H1 (cell line): ENCODE measurements around the gene KRTAP10-3. TPM values are rescaled to one million over a fixed set of nuclear protein-coding genes. Genes with fewer than 3 reads are reported as not detected.

Experiments used
- CTCF ChIA-PET: fragments of 300-600 bp; sonication (Branson Sonifier 250); formaldehyde crosslinking; loops from one replicate; lab custom pipeline; 2021; ENCODE audit not compliant: partially characterized antibody; lab: Charles Lee
- POLR2A ChIA-PET: fragments of 300-600 bp; sonication (Branson Sonifier 250); formaldehyde crosslinking; loops from one replicate; lab custom pipeline; 2021; ENCODE audit warnings: inconsistent platforms; ENCODE audit not compliant: partially characterized antibody; lab: Charles Lee
- DNase-seq, 2 experiments: peaks; one replicate each; pipeline versions ENCODE4 v3.0.0 to v3.0.0-alpha.2; 2010 to 2022; ENCODE audit warnings: low spot score in 2 of 2, low read depth in 1 of 2, mixed read lengths in 1 of 2
- FAIRE-seq: peaks from 2 replicates; lab custom pipeline; 2011; peaks lifted over from hg19 to GRCh38; lab: Jason Lieb, UNC
- H2AFZ ChIP-seq: 2 replicates; pipeline ENCODE4 v1.8.1; 2012; ENCODE audit warnings: low read length, inconsistent platforms
- H2AK5ac ChIP-seq: 2 replicates; pipeline ENCODE4 v1.6.1; 2013; ENCODE audit warnings: low read depth, low read length
- H2BK120ac ChIP-seq: replicated peaks from 2 replicates; pipeline ENCODE3; 2013; ENCODE audit warnings: low read depth, low read length, inconsistent platforms
- H2BK12ac ChIP-seq: 2 replicates; pipeline ENCODE4 v1.6.1; 2013; ENCODE audit warnings: low read depth, low read length
- H2BK15ac ChIP-seq: 2 replicates; pipeline ENCODE4 v1.6.1; 2013; ENCODE audit warnings: low read length
- H2BK20ac ChIP-seq: 2 replicates; pipeline ENCODE4 v1.6.1; 2013; ENCODE audit warnings: low read length
- H2BK5ac ChIP-seq: 2 replicates; pipeline ENCODE4 v1.6.1; 2013; ENCODE audit warnings: low read depth, low read length
- H3K14ac ChIP-seq: 2 replicates; pipeline ENCODE4 v1.6.1; 2013; ENCODE audit warnings: inconsistent platforms; ENCODE audit not compliant: insufficient read length
- H3K18ac ChIP-seq: 2 replicates; pipeline ENCODE4 v1.6.1; 2013; ENCODE audit warnings: low read length; ENCODE audit errors: extremely low read depth
- H3K23ac ChIP-seq: 2 replicates; pipeline ENCODE4 v1.6.1; 2013; ENCODE audit warnings: inconsistent platforms; ENCODE audit not compliant: insufficient read length
- H3K23me2 ChIP-seq: 2 replicates; pipeline ENCODE4 v1.6.1; 2013; ENCODE audit warnings: low read depth, low read length
- H3K27ac ChIP-seq: 2 replicates; pipeline ENCODE4 v1.6.1; 2011; ENCODE audit warnings: low read depth, low read length, inconsistent platforms
- H3K27me3 ChIP-seq, 4 experiments: replicated peaks in 1 of 4; 1 replicate in 1 of 4; 2 replicates in 3 of 4; pipeline versions ENCODE4 v1.6.1 to v1.8.1; 2011 to 2013; ENCODE audit warnings: low read length in 3 of 4, mild to moderate bottlenecking in 3 of 4, inconsistent platforms in 2 of 4, mixed read lengths in 2 of 4, moderate library complexity in 1 of 4; ENCODE audit not compliant: control insufficient read depth in 3 of 4, insufficient read depth in 3 of 4; ENCODE audit errors: extremely low read depth in 1 of 4
- H3K36me3 ChIP-seq, 4 experiments: 2 replicates each; pipeline versions ENCODE4 v1.6.1 to v1.8.1; 2011 to 2013; ENCODE audit warnings: mild to moderate bottlenecking in 4 of 4, low read length in 3 of 4, moderate library complexity in 2 of 4, control low read depth in 1 of 4, inconsistent platforms in 1 of 4; ENCODE audit not compliant: insufficient read depth in 4 of 4, control insufficient read depth in 2 of 4
- H3K4ac ChIP-seq: replicated peaks from 2 replicates; pipeline ENCODE3; 2013; ENCODE audit warnings: low read length, low read depth, mixed read lengths, inconsistent platforms; ENCODE audit not compliant: insufficient read length
- H3K4me1 ChIP-seq, 4 experiments: replicated peaks in 1 of 4; 1 replicate in 1 of 4; 2 replicates in 3 of 4; pipeline versions ENCODE4 v1.6.1 to v1.8.1; 2011 to 2013; ENCODE audit warnings: low read length in 3 of 4, inconsistent platforms in 2 of 4, mixed read lengths in 1 of 4; ENCODE audit not compliant: insufficient read depth in 4 of 4, control insufficient read depth in 3 of 4
- H3K4me2 ChIP-seq, 2 experiments: 2 replicates each; pipeline versions ENCODE4 v1.6.1 to v1.8.1; 2011 to 2013; ENCODE audit warnings: low read depth in 2 of 2, low read length in 2 of 2, control low read depth in 1 of 2, inconsistent platforms in 1 of 2, mild to moderate bottlenecking in 1 of 2; ENCODE audit not compliant: insufficient read depth in 1 of 2
- H3K4me3 ChIP-seq, 4 experiments: fragments of 200-600, 300-600 bp in 1 of 4; sonication (generic), shearing (Covaris generic), sonication (Bioruptor Twin) in 1 of 4; 2 replicates each; pipeline versions ENCODE4 v1.5.1 to v1.8.1; 2011 to 2016; ENCODE audit warnings: low read length in 4 of 4, low read depth in 3 of 4, control low read depth in 2 of 4, inconsistent platforms in 2 of 4, mild to moderate bottlenecking in 2 of 4, mixed read lengths in 1 of 4, moderate library complexity in 1 of 4; ENCODE audit not compliant: insufficient read depth in 2 of 4; ENCODE audit errors: extremely low read depth in 1 of 4
- H3K56ac ChIP-seq: replicated peaks from 2 replicates; pipeline ENCODE3; 2013; ENCODE audit warnings: low read depth, mild to moderate bottlenecking, mixed read lengths, low read length, inconsistent platforms; ENCODE audit not compliant: insufficient read length
- H3K79me1 ChIP-seq: 2 replicates; pipeline ENCODE4 v1.6.1; 2013; ENCODE audit warnings: low read depth, low read length, control low read depth
- H3K79me2 ChIP-seq, 2 experiments: 2 replicates each; pipeline versions ENCODE4 v1.6.1 to v1.8.1; 2012 to 2013; ENCODE audit warnings: low read length in 2 of 2, mild to moderate bottlenecking in 2 of 2, inconsistent platforms in 1 of 2; ENCODE audit not compliant: insufficient read depth in 2 of 2, control insufficient read depth in 1 of 2
- H3K9ac ChIP-seq, 4 experiments: replicated peaks in 1 of 4; 1 replicate in 1 of 4; 2 replicates in 3 of 4; pipeline versions ENCODE4 v1.6.1 to v1.8.1; 2011 to 2013; ENCODE audit warnings: low read depth in 3 of 4, low read length in 3 of 4, control low read depth in 2 of 4, mild to moderate bottlenecking in 2 of 4, moderate library complexity in 2 of 4, inconsistent platforms in 1 of 4; ENCODE audit errors: extremely low read depth in 1 of 4
- H3K9me3 ChIP-seq, 2 experiments: 2 replicates each; pipeline versions ENCODE4 v1.6.1 to v1.8.1; 2012 to 2013; ENCODE audit warnings: mild to moderate bottlenecking in 2 of 2, moderate library complexity in 2 of 2, control low read depth in 1 of 2, inconsistent platforms in 1 of 2, low read depth in 1 of 2, low read length in 1 of 2, mixed read lengths in 1 of 2; ENCODE audit not compliant: insufficient read depth in 2 of 2
- H4K20me1 ChIP-seq, 2 experiments: replicated peaks in 1 of 2; 2 replicates each; pipeline versions ENCODE3 to v1.8.1; 2011 to 2013; ENCODE audit warnings: inconsistent platforms in 2 of 2, low read length in 2 of 2, mild to moderate bottlenecking in 1 of 2; ENCODE audit not compliant: insufficient read depth in 2 of 2, control insufficient read depth in 1 of 2
- H4K5ac ChIP-seq: 2 replicates; pipeline ENCODE4 v1.6.1; 2013; ENCODE audit warnings: low read length, low read depth, mixed read lengths, inconsistent platforms; ENCODE audit not compliant: insufficient read length
- H4K8ac ChIP-seq: 2 replicates; pipeline ENCODE4 v1.8.0; 2013; ENCODE audit warnings: mild to moderate bottlenecking, moderate library complexity, low read length, inconsistent platforms; ENCODE audit not compliant: insufficient read depth; ENCODE audit errors: extremely low read depth
- H4K91ac ChIP-seq: replicated peaks from 2 replicates; pipeline ENCODE3; 2013; ENCODE audit warnings: low read length, mixed read lengths, inconsistent platforms; ENCODE audit not compliant: insufficient read length
- BACH1 ChIP-seq: IDR thresholded peaks from 2 replicates; pipeline ENCODE4 v1.6.1; 2012; ENCODE audit warnings: low read length, improper control_type of control experiment
- RAD21 ChIP-seq, 2 experiments: IDR thresholded peaks in 1 of 2; conservative IDR thresholded peaks in 1 of 2; 2 replicates each; pipeline ENCODE4 v1.6.1; 2011; ENCODE audit warnings: low read depth in 2 of 2, low read length in 2 of 2, improper control_type of control experiment in 1 of 2, inconsistent platforms in 1 of 2, mild to moderate bottlenecking in 1 of 2, moderate library complexity in 1 of 2
- SRF ChIP-seq: IDR thresholded peaks from 2 replicates; pipeline ENCODE4 v1.6.1; 2011; ENCODE audit warnings: mild to moderate bottlenecking, low read depth, low read length, moderate library complexity
- TAF1 ChIP-seq: IDR thresholded peaks from 2 replicates; pipeline ENCODE4 v1.6.1; 2011; ENCODE audit warnings: mild to moderate bottlenecking, low read depth, low read length
- TCF12 ChIP-seq: IDR thresholded peaks from 2 replicates; pipeline ENCODE4 v1.6.1; 2011; ENCODE audit warnings: low read depth, mild to moderate bottlenecking, low read length
- WGBS, 2 experiments: shearing (Covaris generic) in 1 of 2; methylation state at CpG; one replicate each; pipeline versions ENCODE4 v1.1.6 to v1.1.7; 2013 to 2015; ENCODE audit warnings: low lambda C conversion rate in 2 of 2, mixed read lengths in 2 of 2, inconsistent platforms in 1 of 2, low coverage in 1 of 2, missing lambda C conversion rate in 1 of 2; ENCODE audit not compliant: insufficient replicate concordance in 2 of 2, insufficient coverage in 1 of 2, insufficient read length in 1 of 2; ENCODE audit errors: extremely low coverage in 1 of 2, missing lambda C conversion rate in 1 of 2; 5-methylcytosine and 5-hydroxymethylcytosine counted together
- polyA plus RNA-seq, 7 experiments: library from polyadenylated mRNA; depleted of rRNA in 3 of 7; stranded (reverse) in 5 of 7; unstranded in 2 of 7; fragments of >200 nt in 5 of 7; fragments of 200-250 nt in 2 of 7; gene quantifications; 1 replicate in 5 of 7; 2 replicates in 1 of 7; 4 replicates in 1 of 7; pipeline versions ENCODE4 v1.2.1 to v1.2.3, GENCODE V29; 2011 to 2013; ENCODE audit warnings: missing spikeins in 2 of 7, mixed read lengths in 2 of 7
- total RNA-seq: library from RNA; stranded (reverse); fragmentation: NEBNext Ultra II Directional; extraction: Animal tissue kit (Norgen Biotek cat#: 25700); gene quantifications from 2 replicates; pipeline ENCODE4 v1.2.1, GENCODE V29; 2021
- TF ChIP-seq, protein P1 (sequence below), 3 experiments: IDR thresholded peaks; 1 replicate in 2 of 3; 2 replicates in 1 of 3; pipeline versions ENCODE4 v1.5.1 to v1.6.1; 2011; ENCODE audit warnings: low read length in 3 of 3, mild to moderate bottlenecking in 3 of 3, inconsistent platforms in 2 of 3, low read depth in 1 of 3, moderate library complexity in 1 of 3; ENCODE audit not compliant: insufficient read depth in 1 of 3; ENCODE audit errors: control extremely low read depth in 1 of 3
- TF ChIP-seq, protein P2 (sequence below): IDR thresholded peaks from 2 replicates; pipeline ENCODE4 v1.6.1; 2012; ENCODE audit warnings: low read length, inconsistent platforms

Gene KRTAP10-3
- total and polyA plus RNA-seq, 2 of the 8 experiments (the other 6 are each of a cell fraction or from before 2014, with no cell fraction given) = not detected

DNA sequence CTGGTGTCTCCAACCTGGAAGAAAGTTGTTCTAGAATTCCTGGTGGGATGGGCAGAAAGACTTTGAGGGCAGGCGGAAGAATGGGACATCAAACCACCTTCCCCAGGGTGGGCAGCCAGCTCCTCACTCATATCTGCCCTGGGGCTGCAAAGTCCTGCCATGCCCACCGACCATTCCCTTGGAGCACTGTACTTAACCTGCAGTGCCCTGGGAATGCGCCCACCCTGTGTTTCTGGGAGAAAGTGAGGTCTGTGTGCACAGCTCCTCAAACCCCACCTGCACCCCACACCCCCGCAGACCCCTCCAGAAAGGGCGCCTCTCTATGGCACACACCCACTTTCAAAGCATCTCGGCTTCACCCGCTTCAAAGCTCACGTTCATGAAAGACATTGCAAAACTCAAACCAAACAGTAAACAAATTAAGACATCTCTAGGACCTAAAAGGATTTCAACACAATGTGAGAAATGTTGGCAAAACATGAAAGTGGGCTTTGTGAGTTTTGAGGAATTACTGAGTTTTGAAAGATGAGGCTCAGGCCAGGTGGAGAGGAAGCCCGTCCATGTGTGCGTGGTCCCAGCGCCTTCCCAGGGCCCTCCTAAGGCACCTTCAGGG lies 43.7 kb downstream of the KRTAP10-3 start:
- H4K5ac ChIP-seq = no peak overlapping the region
- H2BK5ac ChIP-seq = no peak overlapping the region
- POLR2A ChIA-PET = interaction anchor here (0.8 to 2.7 kb wide), 4 partner anchors 9 to 359 kb away, joined by 3 to 9 read pairs (median 4); no protein-coding TSS in a partner anchor
- no peak for FAIRE-seq
- H4K91ac ChIP-seq = no peak overlapping the region
- H2BK12ac ChIP-seq = no peak overlapping the region
- H2AFZ ChIP-seq = no peak overlapping the region
- no peak overlapping the region; the same call in 1 of the 2 replicates for H4K8ac ChIP-seq
- peaks cover 0 to 5% (median 2%) of the 10 kb centered on the region in 4 experiments; a peak in 3 of 8 replicates for H3K36me3 ChIP-seq
- peaks cover 3 to 5% of the 10 kb centered on the region in 2 experiments for H4K20me1 ChIP-seq
- no peak overlapping the region for H3K23ac ChIP-seq
- CTCF ChIA-PET = interaction anchor here (0.6 to 1.3 kb wide), 7 partner anchors 20 to 842 kb away, joined by 3 read pairs; no protein-coding TSS in a partner anchor
- H3K4me2 ChIP-seq = no peak overlapping the region
- H3K14ac ChIP-seq = no peak overlapping the region
- H2AK5ac ChIP-seq = no peak overlapping the region
- no peaks in the 10 kb centered on the region for H3K79me2 ChIP-seq
- H3K4me1 ChIP-seq = peaks cover 0 to 3% (median 0%) of the 10 kb centered on the region in 4 experiments; a peak in 2 of 7 replicates
- no peak overlapping the region for H3K18ac ChIP-seq
- no peak overlapping the region for H3K27ac ChIP-seq
- 96% methylated on average over 7 of the region's 11 CpGs; no CpG with 5 or more reads in 1 of the 2 experiments for WGBS, 2 experiments
- H3K9ac ChIP-seq = no peak overlapping the region
- no peak overlapping the region for H3K4me3 ChIP-seq
- H3K79me1 ChIP-seq = no peaks in the 10 kb centered on the region
- H3K56ac ChIP-seq = no peak overlapping the region
- H2BK120ac ChIP-seq = no peak overlapping the region
- no peak overlapping the region for H2BK15ac ChIP-seq
- H2BK20ac ChIP-seq = no peak overlapping the region
- H3K27me3 ChIP-seq = no peaks in the 10 kb centered on the region
- H3K23me2 ChIP-seq = peaks cover 2% of the 10 kb centered on the region; the same call in 1 of the 2 replicates
- H3K9me3 ChIP-seq = no peaks in the 10 kb centered on the region; a peak in 2 of 4 replicates
- no peak overlapping the region for H3K4ac ChIP-seq
- DNase-seq = no peak
- TF ChIP-seq RAD21 (IDR thresholded peaks at IDR 0.05 in 1 of 2, conservative IDR thresholded peaks at IDR 0.05 in 1 of 2; ENCODE audit: low read depth in 2 of 2, low read length in 2 of 2) (no peak), BACH1 (no peak), SRF (no peak), TCF12 (no peak), TAF1 (no peak)
- TF ChIP-seq, protein P1, sequence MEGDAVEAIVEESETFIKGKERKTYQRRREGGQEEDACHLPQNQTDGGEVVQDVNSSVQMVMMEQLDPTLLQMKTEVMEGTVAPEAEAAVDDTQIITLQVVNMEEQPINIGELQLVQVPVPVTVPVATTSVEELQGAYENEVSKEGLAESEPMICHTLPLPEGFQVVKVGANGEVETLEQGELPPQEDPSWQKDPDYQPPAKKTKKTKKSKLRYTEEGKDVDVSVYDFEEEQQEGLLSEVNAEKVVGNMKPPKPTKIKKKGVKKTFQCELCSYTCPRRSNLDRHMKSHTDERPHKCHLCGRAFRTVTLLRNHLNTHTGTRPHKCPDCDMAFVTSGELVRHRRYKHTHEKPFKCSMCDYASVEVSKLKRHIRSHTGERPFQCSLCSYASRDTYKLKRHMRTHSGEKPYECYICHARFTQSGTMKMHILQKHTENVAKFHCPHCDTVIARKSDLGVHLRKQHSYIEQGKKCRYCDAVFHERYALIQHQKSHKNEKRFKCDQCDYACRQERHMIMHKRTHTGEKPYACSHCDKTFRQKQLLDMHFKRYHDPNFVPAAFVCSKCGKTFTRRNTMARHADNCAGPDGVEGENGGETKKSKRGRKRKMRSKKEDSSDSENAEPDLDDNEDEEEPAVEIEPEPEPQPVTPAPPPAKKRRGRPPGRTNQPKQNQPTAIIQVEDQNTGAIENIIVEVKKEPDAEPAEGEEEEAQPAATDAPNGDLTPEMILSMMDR (IDR thresholded peaks at IDR 0.05; ENCODE audit: control extremely low read depth in 1 of 3, insufficient read depth in 1 of 3, low read depth in 1 of 3, low read length in 3 of 3) = no peak
- TF ChIP-seq, protein P2, sequence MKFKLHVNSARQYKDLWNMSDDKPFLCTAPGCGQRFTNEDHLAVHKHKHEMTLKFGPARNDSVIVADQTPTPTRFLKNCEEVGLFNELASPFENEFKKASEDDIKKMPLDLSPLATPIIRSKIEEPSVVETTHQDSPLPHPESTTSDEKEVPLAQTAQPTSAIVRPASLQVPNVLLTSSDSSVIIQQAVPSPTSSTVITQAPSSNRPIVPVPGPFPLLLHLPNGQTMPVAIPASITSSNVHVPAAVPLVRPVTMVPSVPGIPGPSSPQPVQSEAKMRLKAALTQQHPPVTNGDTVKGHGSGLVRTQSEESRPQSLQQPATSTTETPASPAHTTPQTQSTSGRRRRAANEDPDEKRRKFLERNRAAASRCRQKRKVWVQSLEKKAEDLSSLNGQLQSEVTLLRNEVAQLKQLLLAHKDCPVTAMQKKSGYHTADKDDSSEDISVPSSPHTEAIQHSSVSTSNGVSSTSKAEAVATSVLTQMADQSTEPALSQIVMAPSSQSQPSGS = no peak
